ENCODE measurements around the gene ARFGEF3. TPM values are rescaled to one million over a fixed set of nuclear protein-coding genes. Genes with fewer than 3 reads are reported as not detected.

The ARFGEF3 gene
- total RNA-seq, 4 donors from 2014 or later: 1.2 to 3.3 (median 2.2) TPM

GRCh38 chr6:138215093-138215782, 53.5 kb downstream of the ARFGEF3 start:
- H3K27me3 ChIP-seq: no peaks in the 10 kb centered on the region
- H3K4me1 ChIP-seq: no peaks in the 10 kb centered on the region
- DNase-seq (ENCODE audit: extremely low spot score): no peak
- H3K4me3 ChIP-seq: no peak overlapping the region
- no peaks in the 10 kb centered on the region for H3K9me3 ChIP-seq
- no peaks in the 10 kb centered on the region for H3K36me3 ChIP-seq
- TF ChIP-seq EP300 (IDR thresholded peaks at IDR 0.05) (no peak), POLR2A (IDR thresholded peaks at IDR 0.05; ENCODE audit: low read depth) (no peak), POLR2AphosphoS5 (IDR thresholded peaks at IDR 0.05) (no peak), CTCF (IDR thresholded peaks at IDR 0.05) (no peak)
- H3K27ac ChIP-seq (replicated peaks in 1 of 4): no peak overlapping the region
- intact Hi-C loops (cut with DNase I): no loop called here
- 80% methylated on average over 7 of the region's 7 CpGs for WGBS

GRCh38 chr6:138218449-138218848, 56.7 kb downstream of the ARFGEF3 start, which contains the start of gene PBOV1:
Gene PBOV1, minus strand, starts transcription at chr6:138218491. Its CDS starts 96 bp downstream, at chr6:138218395.
- Histone ChIP-seq H3K36me3 (no peaks in the 10 kb centered on the region), H3K27me3 (no peaks in the 10 kb centered on the region), H3K27ac (replicated peaks in 1 of 4) (no peak within 1 kb of the TSS), H3K4me1 (no peaks in the 10 kb centered on the region), H3K4me3 (no peak within 1 kb of the TSS), H3K9me3 (no peaks in the 10 kb centered on the region)
- DNase-seq (ENCODE audit: extremely low spot score): no peak
- intact Hi-C loops (cut with DNase I): no loop called here
- no peak for TF ChIP-seq EP300 (IDR thresholded peaks at IDR 0.05)
- no peak for TF ChIP-seq POLR2AphosphoS5 (IDR thresholded peaks at IDR 0.05)
- no peak for TF ChIP-seq CTCF (IDR thresholded peaks at IDR 0.05)
- TF ChIP-seq POLR2A (IDR thresholded peaks at IDR 0.05; ENCODE audit: low read depth): no peak
- 91% methylated on average over 2 of the region's 2 CpGs for WGBS

- no peaks in the 10 kb centered on the region for H3K27me3 ChIP-seq
- no peaks in the 10 kb centered on the region for H3K4me1 ChIP-seq
- H3K9me3 ChIP-seq: no peaks in the 10 kb centered on the region
- no peak overlapping the region for H3K4me3 ChIP-seq
- no peak overlapping the region for H3K27ac ChIP-seq (replicated peaks in 1 of 4)
- H3K36me3 ChIP-seq: no peaks in the 10 kb centered on the region
- intact Hi-C loops (cut with DNase I): no loop called here
- TF ChIP-seq CTCF (IDR thresholded peaks at IDR 0.05) (no peak), EP300 (IDR thresholded peaks at IDR 0.05) (no peak), POLR2AphosphoS5 (IDR thresholded peaks at IDR 0.05) (no peak), POLR2A (IDR thresholded peaks at IDR 0.05; ENCODE audit: low read depth) (no peak)
- WGBS: 89% methylated on average over 3 of the region's 3 CpGs
- DNase-seq (ENCODE audit: extremely low spot score): no peak
These were observed 57.7 kb downstream of the ARFGEF3 start for GRCh38 chr6:138219398-138219797.

- no peak overlapping the region for H3K4me3 ChIP-seq
- intact Hi-C loops (cut with DNase I): no loop called here
- no peak for TF ChIP-seq CTCF (IDR thresholded peaks at IDR 0.05)
- TF ChIP-seq EP300 (IDR thresholded peaks at IDR 0.05): no peak
- TF ChIP-seq POLR2AphosphoS5 (IDR thresholded peaks at IDR 0.05): no peak
- no peak for TF ChIP-seq POLR2A (IDR thresholded peaks at IDR 0.05; ENCODE audit: low read depth)
These were observed 58.2 kb downstream of the ARFGEF3 start for GRCh38 chr6:138219901-138220300.

More at GRCh38 chr6:138219901-138220300, 58.2 kb downstream of the ARFGEF3 start:
- 94% methylated on average over 4 of the region's 4 CpGs for WGBS
- Histone ChIP-seq H3K9me3 (no peaks in the 10 kb centered on the region), H3K27me3 (no peaks in the 10 kb centered on the region), H3K4me1 (no peaks in the 10 kb centered on the region), H3K27ac (replicated peaks in 1 of 4) (no peak overlapping the region), H3K36me3 (no peaks in the 10 kb centered on the region)
- DNase-seq (ENCODE audit: extremely low spot score): no peak
